HG03175 (cell line): ENCODE measurements around the gene EPN2.

Source experiments
- ATAC-seq: cut with Tn5 transposase; IDR thresholded peaks from one replicate; pipeline ENCODE4 v1.9.1; 2021; ENCODE audit warnings: mild to moderate bottlenecking, moderate library complexity; ENCODE audit not compliant: unreplicated experiment

The EPN2 gene

DNA sequence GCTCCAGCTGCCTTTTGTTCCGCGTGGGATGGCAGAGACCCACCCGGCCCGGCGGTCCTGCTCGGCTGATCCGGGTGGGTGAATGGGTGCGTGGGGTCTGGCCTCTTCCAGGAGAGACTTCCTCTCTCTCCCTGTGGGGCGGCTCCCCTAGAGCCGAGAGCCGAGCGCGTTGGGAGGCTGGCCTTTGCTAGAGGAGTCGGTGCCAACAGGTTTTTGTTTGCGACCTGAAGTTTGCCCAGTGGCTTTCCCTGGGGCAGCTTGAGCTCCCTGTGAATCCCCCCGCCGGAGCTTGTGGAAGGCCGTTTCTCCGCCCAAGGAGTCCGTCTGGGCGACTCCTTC, 970 bp downstream of the EPN2 start:
- no peak for ATAC-seq

DNA sequence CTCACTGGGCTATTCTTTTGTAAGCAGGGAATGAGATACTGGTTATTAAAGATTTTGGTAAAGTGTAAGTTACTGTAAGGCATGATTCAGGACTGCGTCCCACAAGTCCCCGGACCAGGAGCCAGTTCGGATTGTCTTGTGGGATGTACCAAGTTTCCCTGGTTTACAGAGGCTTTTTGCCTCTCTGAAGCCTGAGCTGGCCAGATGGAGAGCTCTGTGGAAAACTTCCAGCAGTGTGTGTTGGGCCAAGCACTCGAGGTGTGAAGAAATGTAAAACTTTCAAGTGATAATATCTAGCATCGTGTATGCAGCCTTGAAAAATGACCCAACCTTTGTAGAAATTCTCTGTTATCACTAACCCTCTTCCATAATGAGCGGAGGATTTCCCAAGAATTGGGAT, 2.4 kb downstream of the EPN2 start:
- ATAC-seq: no peak

DNA sequence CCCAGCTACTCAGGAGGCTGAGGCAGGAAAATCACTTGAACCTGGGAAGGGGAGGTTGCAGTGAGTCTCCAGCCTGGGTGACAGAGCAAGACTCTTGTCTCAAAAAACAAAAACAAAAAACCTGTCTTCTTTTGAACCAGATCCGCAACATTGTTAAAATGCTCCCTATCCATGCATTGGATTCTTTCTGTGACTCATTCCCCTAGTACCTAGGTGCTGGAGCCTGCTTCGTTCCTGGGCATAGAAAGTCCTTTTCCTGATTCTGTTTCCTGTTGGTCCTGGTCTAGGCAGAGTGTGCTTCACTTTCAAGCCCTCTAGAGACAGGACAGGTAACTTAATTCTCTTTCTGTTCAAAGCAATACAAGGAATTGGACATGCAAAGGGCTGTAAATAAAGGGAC, 5.2 kb downstream of the EPN2 start:
- no peak for ATAC-seq

DNA sequence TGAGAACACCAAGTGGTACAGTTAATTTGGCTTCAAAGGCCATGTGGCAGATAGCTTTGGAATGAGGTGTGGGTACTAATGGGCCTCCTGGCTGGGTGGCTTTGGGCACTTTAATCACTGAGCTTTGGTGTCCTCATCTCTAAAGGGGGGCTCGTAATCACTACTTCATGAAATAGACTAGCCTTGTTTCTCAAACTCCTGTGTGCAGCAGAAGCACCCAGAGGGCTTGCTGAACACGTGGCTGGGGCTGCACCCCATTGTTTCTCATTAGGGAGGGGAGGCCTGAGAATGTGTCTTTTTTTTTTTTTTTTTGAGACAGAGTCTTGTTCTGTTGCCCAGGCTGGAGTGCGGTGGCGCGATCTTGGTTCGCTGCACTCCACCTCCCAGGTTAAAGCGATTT, 5.8 kb downstream of the EPN2 start:
- no peak for ATAC-seq

DNA sequence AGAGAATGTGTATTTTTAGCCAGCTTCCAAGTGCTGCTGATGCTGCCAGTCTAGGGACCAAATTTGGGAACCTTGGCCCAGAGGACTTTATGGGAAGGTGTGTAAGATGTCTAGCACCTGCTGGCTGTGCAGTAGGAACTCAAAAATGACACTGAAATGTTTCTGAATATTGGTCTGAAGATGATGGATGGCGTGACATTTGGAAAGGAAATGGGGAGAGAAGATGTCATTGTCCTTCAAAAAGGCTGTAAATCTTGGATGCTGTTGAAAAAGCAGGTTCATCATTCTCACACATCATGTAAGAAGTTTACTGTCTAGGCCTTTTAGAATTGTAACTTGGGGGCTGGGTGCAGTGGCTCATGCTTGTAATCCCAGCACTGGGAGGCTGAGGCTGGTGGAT, 6.7 kb downstream of the EPN2 start:
- ATAC-seq: no peak

DNA sequence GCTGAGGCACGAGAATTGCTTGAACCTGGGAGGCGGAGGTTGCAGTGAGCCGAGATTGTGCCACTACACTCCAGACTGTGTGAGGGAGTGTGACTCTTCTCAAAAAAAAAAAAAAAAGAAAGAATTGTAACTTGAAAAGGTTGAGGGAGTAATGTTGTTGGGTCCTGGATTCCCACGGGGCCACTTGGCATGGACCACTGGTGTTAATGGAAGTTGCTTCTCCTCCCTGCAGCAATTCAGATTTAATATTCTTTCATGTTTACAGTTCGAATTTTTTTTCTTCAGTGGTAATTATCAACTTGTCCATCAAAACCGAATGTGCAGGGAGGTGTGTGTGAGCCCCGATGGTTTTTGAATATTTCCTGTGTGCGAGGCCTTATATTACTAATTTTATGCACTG, 7.2 kb downstream of the EPN2 start:
- ATAC-seq: no peak

DNA sequence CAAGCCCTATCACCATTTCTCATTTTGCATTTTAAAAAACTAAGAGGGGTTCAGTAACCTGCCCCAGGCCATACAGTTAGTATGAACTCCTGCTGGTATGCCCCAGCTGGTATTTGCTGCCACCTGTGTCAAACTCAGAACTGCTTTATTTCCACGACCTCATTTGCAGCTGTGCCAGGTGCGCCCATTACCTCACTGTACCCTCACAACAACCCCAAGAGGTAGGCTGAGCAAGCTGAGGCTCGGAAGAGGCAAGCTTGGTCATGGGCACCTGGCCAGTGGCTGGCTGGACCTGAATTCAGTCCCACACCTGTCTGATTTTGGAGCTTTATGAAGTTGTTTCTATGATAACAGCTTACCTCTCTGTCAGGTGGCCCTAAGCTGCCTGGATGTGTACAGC, 7.6 kb downstream of the EPN2 start:
- no peak for ATAC-seq

DNA sequence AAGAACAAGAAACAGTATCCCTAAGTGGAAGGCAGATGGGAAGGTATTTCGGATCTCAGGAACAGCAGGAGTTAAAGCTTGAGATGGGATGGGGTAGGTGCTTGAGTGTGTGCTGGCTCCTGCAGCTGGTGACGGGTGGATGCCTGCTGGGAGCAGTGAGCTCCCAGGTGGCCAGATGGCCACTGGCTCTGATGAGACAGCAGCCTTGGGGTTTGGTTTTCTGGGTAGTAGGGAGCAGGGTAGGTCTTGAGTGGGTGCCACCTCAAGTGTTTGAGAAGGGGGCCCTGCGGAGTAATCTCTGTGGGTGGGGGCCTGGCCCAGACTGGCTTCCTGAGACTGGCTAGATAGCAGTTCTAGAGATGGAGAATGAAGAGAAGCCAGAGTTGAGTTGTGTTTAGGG, 10.3 kb downstream of the EPN2 start:
- ATAC-seq: no peak

DNA sequence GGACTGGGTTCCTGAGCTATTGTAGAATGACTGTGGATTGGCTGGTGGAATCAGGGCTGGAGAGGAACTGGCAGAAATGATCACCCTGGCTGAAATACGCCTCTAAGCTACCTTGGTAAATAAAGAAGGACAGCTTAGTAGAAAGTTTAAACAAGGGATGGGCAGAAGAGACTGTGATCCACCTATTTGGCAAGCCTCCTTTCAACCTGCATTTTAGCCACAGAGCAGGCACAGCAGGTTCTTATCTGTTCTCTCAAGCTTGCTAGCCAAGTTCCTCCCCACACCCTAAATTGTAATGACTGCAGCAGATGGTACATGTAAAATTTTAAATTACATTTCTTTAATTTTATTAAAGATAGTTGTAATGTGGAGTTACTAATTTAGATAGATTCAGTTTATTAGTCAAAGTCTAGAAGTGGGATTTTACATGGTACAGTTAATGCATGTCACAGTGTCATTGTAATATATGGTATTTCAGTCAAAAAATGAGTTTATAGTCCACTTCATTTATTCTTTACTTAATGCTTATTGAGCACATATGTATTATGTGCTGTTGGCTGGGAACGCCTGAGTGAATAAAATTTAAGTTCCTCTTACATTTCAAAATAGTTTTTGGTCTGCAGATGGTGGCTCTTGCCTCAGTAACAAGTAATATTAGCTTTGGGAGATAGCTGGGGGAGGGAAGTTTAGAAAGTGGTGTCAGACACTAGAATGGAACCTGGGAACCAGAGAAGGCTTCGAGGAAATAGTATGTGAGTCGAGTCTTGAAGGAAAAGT, 11.2 kb downstream of the EPN2 start:
- ATAC-seq: no peak

DNA sequence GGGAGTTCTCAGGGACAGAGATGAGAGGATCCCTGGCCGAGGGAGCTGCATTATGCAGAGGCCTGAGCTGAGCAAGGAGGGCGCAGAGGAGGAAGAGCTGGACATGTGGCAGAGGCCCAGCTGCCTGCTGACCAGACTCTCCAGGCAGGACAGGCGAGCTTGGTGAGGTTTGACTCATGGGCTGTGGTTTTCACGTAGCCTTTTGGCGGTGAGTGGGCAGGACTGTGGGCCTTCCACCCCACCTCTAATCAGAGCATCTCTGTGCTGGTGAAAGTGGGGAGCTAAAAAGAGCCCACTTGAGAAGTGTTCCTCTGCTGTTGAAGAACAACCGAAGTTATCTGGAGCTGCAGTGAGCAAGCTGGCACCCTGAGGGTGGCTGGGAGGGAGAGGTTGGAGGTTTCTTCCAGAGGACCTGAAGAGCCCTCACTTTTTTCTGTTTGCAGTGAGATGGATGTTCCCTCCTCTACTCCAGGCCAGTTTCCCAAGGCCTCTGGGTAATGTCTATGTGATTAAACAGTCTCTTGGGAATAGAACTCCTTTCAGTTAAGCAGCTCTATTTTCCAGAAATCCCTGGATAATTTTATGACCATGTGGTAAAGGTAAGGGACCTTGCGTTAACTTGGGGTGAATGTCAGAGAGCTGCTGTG, 11.9 kb downstream of the EPN2 start:
- ATAC-seq: no peak

DNA sequence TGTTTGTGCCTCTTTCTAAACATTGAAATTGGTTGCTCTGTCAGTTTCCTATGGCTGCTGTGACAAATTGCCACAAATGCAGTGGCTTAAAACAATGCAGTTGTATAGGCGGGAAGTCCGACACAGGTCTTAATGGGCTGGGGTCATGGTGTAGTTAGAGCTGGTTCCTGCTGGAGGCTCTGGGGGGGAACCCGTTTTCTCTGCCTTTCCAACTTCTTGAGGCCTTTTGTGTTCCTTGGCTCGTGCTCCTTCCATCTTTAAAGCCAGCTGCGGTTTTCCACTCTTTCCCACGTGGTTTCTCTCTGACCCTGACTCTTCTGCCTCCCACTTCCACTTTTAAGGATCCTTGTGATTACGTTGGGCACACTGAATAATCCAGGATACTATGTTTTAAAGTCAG, 12.5 kb downstream of the EPN2 start:
- ATAC-seq: no peak

DNA sequence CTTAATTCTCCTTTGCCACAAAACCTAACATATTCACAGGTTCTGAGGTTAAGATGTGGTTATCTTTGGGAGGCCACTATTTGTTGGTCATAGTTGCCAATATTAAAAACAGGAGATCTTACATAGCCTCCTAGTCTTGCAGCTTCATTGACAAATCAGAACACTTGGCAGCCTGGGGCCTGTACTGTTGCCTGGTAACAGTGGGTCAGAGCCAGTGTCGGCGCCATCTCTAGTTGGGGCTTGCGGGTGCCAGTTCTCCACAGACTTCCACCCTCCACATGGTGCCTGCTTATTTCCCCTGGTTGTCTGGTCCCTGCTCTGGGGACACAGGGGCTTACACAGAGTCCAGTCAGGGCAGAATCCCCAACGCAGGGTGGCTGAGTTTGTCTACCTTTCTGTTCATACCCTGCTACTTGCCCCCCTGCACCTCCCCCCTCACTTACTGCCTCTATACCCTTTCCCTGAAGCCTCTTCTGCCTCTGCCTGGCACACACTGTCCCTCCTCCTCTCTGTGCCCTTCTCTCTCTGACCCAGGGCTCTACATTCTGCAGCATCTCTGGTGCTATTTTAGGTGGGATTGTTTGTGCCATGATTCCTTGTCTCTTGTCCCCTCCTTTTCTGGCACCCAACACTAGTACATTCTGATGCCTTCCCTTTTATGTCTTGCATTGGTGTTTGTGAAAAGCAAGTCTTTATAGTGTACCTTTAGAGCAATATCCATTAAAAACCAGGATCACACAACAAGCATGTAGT, 13.4 kb downstream of the EPN2 start:
- ATAC-seq: no peak

DNA sequence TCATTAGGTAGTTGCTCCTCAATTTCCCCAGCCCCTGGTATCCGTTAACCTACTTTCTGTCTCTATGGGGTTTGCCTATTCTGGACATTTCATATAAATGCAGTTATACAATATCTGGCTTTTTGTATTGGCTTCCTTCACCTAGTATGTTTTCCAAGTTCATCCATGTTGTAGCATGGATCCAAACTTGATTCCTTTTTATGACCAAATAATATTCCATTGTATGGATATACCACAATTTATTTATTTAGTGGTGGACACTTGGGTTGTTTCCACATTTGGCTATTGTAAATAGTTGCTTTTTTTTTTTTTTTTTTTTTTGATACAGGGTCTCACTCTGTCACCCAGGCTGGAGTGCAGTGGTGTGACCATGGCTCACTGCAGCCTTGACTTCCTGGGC, 15.9 kb downstream of the EPN2 start:
- ATAC-seq: no peak

DNA sequence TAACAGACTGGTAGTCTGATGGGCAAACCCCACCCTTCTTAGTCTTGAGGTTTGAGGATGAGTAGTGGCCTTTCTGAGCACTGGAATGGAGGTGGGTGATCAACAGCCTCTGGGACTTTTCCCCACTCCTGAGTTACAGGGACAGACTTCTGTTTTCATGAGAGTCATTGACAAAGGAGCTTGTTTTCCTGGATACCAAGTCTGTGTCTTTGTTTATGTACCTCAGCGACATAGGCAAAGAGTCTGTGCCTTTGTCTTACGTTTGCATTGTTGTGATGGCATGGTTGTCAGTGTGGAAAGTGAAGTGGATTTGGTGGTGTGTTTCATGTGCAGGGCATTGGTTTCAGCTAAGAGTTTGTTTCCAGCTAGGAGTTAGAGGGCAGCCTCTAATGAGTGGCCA, 17.5 kb downstream of the EPN2 start:
- no peak for ATAC-seq

DNA sequence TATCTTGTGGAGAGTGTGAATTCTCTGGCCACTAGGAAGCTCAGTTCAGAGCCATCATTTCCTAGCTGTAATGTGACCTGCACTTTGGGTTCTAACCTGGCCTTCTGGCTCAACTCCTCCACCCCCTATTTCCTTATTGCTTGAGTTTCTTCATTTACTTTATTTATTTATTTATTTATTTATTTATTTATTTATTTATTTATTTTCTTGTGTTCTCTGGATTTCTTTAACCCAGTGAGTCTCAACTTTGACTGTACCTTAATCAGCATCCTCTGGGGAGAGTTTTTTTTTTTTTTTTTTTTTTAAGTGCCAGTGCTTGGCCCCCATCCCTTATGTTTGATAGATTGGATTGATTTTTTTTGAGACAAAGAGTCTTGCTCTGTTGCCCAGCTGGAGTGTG, 18.1 kb downstream of the EPN2 start:
- ATAC-seq: no peak

DNA sequence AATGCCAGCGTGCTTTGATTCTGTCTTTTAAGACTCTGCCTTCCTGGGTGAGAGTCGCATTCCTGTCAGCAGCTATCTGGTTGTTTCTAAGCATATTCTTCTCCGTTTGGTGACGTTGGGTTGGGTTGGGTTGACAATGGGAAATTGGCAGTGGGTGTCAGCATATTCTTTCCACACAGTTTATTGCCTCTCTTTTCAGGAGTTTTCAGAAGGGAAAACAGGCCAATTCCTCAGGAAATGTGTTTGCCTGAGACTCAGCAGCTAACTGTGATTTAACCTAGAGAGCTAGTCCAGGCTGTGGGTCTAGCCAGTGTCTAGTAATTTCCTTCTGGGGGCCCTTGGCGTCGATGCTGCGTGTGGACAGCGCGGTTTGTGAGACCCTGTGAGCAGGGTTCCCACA, 21.2 kb downstream of the EPN2 start:
- ATAC-seq: no peak

DNA sequence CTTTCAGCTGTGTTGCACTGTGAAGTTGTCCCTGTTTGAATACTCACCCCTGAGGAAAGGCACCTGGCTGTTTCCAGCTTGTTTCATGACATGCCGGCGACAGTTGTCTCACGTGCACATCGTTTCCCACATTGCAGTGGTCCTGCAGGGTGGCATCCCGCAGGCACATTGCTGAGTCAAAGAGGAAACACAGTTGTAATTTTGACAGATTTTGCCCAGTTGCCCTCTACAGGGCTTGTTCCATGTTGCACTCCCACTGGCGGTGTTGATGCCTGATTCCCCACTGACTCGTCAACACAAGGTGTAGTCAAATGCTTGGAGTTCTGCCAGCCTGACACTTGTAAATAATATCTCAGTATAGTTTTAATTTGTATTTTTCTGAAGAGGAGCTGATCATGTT, 23.8 kb downstream of the EPN2 start:
- no peak for ATAC-seq

DNA sequence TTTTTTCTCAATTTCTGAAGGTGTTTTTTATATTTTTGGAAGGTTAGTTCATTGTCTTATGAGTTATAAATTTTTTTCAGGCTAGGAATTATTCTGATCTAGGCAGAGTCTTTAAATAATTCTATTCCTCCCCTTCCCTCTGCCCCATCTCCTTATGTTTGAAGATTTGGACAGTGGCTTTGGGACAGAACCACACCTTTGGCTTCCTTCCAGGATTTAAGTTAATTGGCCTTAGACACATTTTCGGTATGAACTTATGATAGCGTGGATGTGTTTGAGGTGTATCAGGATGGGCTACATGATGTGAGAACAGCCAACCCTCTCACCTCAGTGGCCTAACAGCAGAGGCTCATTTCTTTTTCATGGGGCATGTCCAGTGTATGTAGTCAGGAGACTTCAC, 24.3 kb downstream of the EPN2 start:
- no peak for ATAC-seq

DNA sequence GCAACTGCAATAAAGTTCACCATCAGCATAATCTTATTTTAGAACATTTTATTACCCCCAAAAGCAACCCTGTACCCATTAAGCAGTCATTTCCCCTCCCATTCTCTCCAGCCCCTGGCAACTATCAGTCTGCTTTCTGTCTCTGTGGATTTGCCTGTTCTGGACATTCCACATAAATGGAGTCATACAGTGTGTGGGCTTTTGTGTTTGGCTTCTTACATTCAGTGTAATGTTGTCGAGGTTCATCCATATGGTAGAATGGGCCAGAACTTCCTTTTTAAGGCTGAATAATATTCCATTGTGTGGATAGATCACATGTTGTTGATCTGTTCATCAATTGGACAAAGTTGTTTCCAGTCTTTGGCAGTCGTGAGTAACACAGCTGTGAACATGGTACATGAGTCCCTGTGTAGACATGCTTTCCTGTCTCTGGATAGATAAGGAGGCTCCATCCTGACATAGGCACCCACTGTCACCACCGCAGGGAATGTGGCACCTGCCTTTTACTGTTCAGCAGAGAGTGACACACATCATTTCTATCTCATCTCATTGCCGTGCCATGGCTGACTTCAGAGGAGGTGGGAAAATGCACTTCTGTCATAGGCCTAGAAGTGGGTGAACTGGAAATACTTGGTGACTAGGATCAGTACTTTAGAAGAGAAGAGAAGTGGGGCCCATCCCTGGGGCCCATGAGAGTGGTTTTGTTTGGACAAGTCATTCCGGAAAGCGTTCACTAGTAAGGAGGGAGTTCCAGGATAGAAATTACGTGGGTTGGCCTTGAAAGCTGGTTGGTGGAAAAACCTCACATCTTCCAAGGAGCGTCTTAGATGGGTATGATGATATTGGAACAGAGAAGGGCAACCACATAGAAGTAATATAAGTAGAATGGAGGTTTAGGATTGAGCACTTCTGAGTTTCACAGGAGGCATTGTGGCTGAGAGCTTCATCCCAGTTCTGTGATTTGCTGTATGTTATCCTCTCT, 25.8 kb downstream of the EPN2 start:
- ATAC-seq: no peak

DNA sequence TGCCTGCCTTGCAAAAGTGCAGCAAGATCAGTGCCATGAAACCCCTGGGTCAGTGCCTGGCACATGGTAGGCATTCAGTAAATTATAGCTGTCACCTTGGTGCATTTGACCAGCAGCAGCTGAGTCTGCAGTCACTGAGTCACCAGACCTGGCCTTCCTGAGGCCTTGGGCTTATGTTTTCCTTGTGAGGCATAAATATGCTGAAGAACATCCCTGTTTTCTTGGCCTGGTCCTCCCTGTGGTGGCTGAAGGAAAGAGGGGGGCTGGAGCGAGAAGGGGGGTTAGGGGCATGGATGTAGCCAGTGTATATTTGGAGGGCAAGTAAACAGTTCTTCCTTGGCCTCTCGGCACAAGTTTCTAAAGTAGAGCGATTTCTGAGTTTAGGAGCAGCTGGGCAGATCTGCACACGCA, 26.5 kb downstream of the EPN2 start:
- ATAC-seq: no peak

DNA sequence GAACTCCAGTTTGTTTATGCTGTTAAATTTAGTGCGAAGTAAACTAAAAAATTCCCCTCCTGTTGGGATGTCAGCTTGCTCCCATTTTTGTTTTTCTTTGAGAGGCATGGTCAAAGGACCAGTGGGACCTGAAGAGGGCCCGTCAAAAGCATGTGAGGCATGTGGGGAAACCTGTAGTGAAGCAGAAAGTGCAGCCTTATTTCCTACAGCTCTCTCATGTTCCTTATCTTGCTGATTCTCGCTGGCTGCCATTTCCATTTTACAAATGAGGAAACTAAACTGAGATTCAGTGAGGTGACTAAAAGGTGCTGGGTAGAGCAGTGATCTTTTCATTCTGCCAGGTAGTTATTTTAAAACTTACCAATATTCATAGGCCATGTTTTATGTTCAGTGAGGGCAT, 27.1 kb downstream of the EPN2 start:
- ATAC-seq: no peak
